IMR-90 (cell line): ENCODE data around the gene PALM2AKAP2. TPM values are rescaled to one million over a fixed set of nuclear protein-coding genes. Genes with fewer than 3 reads are reported as not detected.

Source experiments
- ATAC-seq: fragments of 200-7000 bp; cut with Tn5 transposase; 2 replicates; pipeline ENCODE4 v1.9.1; 2020; ENCODE audit warnings: low read depth, mild to moderate bottlenecking, moderate library complexity
- BruUV-seq: library from RNA; stranded (reverse); fragments of 400-500 nt; replicated peaks from 2 replicates; lab custom pipeline; 2021; lab: Mats Ljungman, UMichigan
- CTCF ChIA-PET: fragments of 300-600 bp; formaldehyde crosslinking; extraction: SDS; loops from one replicate; lab custom pipeline; 2021; ENCODE audit warnings: antibody characterized with exemption; lab: Yijun Ruan, JAX
- POLR2A ChIA-PET: fragments of 300-600 bp; sonication (Branson Sonifier 250); formaldehyde crosslinking; loops from one replicate; lab custom pipeline; 2022; ENCODE audit warnings: antibody characterized with exemption; ENCODE audit not compliant: unreplicated experiment; lab: Charles Lee
- DNase-seq: peaks from one replicate; pipeline ENCODE4 v3.0.0; 2013
- H2AFZ ChIP-seq: replicated peaks from 2 replicates; pipeline ENCODE3; 2013; ENCODE audit warnings: low read length, mild to moderate bottlenecking; ENCODE audit not compliant: poor library complexity
- H2AK5ac ChIP-seq: 2 replicates; pipeline ENCODE4 v1.6.1; 2013; ENCODE audit warnings: low read depth, low read length, inconsistent platforms
- H2AK9ac ChIP-seq: replicated peaks from 2 replicates; pipeline ENCODE3; 2013; ENCODE audit warnings: mild to moderate bottlenecking, low read depth, low read length, moderate library complexity; ENCODE audit not compliant: poor library complexity
- H2BK120ac ChIP-seq: 2 replicates; pipeline ENCODE4 v1.6.1; 2013; ENCODE audit warnings: low read depth, low read length, inconsistent platforms
- H2BK15ac ChIP-seq: 3 replicates; pipeline ENCODE4 v1.6.1; 2013; ENCODE audit warnings: low read depth, low read length, inconsistent platforms
- H2BK20ac ChIP-seq: 2 replicates; pipeline ENCODE4 v1.6.1; 2013; ENCODE audit warnings: low read depth, mild to moderate bottlenecking, inconsistent platforms, low read length, moderate library complexity
- H2BK5ac ChIP-seq: 2 replicates; pipeline ENCODE4 v1.6.1; 2013; ENCODE audit warnings: mild to moderate bottlenecking, low read depth, low read length, inconsistent platforms; ENCODE audit not compliant: poor library complexity, severe bottlenecking
- H3K14ac ChIP-seq: replicated peaks from 2 replicates; pipeline ENCODE4 v1.6.1; 2013; ENCODE audit warnings: low read depth, low read length, inconsistent platforms
- H3K18ac ChIP-seq: 2 replicates; pipeline ENCODE4 v1.6.1; 2013; ENCODE audit warnings: low read depth, low read length, control low read depth
- H3K23ac ChIP-seq: 2 replicates; pipeline ENCODE4 v1.6.1; 2013; ENCODE audit warnings: low read depth, low read length, inconsistent platforms
- H3K27ac ChIP-seq: 2 replicates; pipeline ENCODE4 v1.5.1; 2013; ENCODE audit warnings: mild to moderate bottlenecking, control low read depth, low read length; ENCODE audit not compliant: insufficient read depth
- H3K27me3 ChIP-seq: 2 replicates; pipeline ENCODE4 v1.6.1; 2013; ENCODE audit warnings: low read length; ENCODE audit not compliant: control insufficient read depth, insufficient read depth
- H3K36me3 ChIP-seq: 2 replicates; pipeline ENCODE4 v1.6.1; 2013; ENCODE audit warnings: low read length, mixed read lengths; ENCODE audit not compliant: control insufficient read depth, insufficient read depth
- H3K4ac ChIP-seq: 2 replicates; pipeline ENCODE4 v1.6.1; 2013; ENCODE audit warnings: low read depth, low read length, inconsistent platforms
- H3K4me1 ChIP-seq: 2 replicates; pipeline ENCODE4 v1.6.1; 2013; ENCODE audit warnings: low read length, mixed read lengths; ENCODE audit not compliant: control insufficient read depth, insufficient read depth
- H3K4me2 ChIP-seq: 2 replicates; pipeline ENCODE4 v1.6.1; 2013; ENCODE audit warnings: low read depth, mild to moderate bottlenecking, control low read depth, low read length, moderate library complexity
- H3K4me3 ChIP-seq: 2 replicates; pipeline ENCODE4 v1.5.1; 2013; ENCODE audit warnings: low read depth, mild to moderate bottlenecking, control low read depth, low read length, moderate library complexity; ENCODE audit not compliant: insufficient read depth
- H3K56ac ChIP-seq: 2 replicates; pipeline ENCODE4 v1.6.1; 2013; ENCODE audit warnings: low read length, inconsistent platforms; ENCODE audit not compliant: insufficient read depth; ENCODE audit errors: extremely low read depth
- H3K79me1 ChIP-seq, 2 experiments: 2 replicates each; pipeline ENCODE4 v1.6.1; 2013; ENCODE audit warnings: low read length in 2 of 2, inconsistent platforms in 1 of 2, low read depth in 1 of 2
- H3K9ac ChIP-seq: 2 replicates; pipeline ENCODE4 v1.6.1; 2013; ENCODE audit warnings: low read depth, low read length, control low read depth
- H3K9me1 ChIP-seq: 2 replicates; pipeline ENCODE4 v1.6.1; 2013; ENCODE audit warnings: low read length, inconsistent platforms; ENCODE audit not compliant: insufficient read depth
- H3K9me3 ChIP-seq: 2 replicates; pipeline ENCODE4 v1.6.1; 2013; ENCODE audit warnings: low read length; ENCODE audit not compliant: control insufficient read depth, insufficient read depth
- H4K20me1 ChIP-seq: 2 replicates; pipeline ENCODE4 v1.6.1; 2013; ENCODE audit warnings: low read length, inconsistent platforms; ENCODE audit not compliant: insufficient read depth
- H4K5ac ChIP-seq: 2 replicates; pipeline ENCODE4 v1.6.1; 2013; ENCODE audit warnings: mild to moderate bottlenecking, low read depth, low read length, control low read depth
- H4K8ac ChIP-seq, 2 experiments: 2 replicates each; pipeline ENCODE4 v1.6.1; 2013; ENCODE audit warnings: low read depth in 2 of 2, low read length in 2 of 2, control low read depth in 1 of 2, inconsistent platforms in 1 of 2
- H4K91ac ChIP-seq: 2 replicates; pipeline ENCODE4 v1.6.1; 2013; ENCODE audit warnings: low read depth, low read length, inconsistent platforms; ENCODE audit not compliant: insufficient read depth
- BHLHE40 ChIP-seq: fragments of 150-350 bp; IDR thresholded peaks from 2 replicates; pipeline ENCODE4 v1.6.1; 2016; ENCODE audit warnings: mild to moderate bottlenecking, low read depth, low read length
- CHD1 ChIP-seq: IDR thresholded peaks from 2 replicates; pipeline ENCODE4 v1.6.1; 2012; ENCODE audit warnings: low read depth, low read length, improper control_type of control experiment
- ELK1 ChIP-seq: fragments of 150-350 bp; IDR thresholded peaks from 2 replicates; pipeline ENCODE4 v1.6.1; 2016; ENCODE audit warnings: low read depth, mild to moderate bottlenecking, low read length, moderate library complexity, borderline replicate concordance
- FOS ChIP-seq: fragments of 150-350 bp; IDR thresholded peaks from 2 replicates; pipeline ENCODE4 v1.6.1; 2016; ENCODE audit warnings: low read depth, low read length
- MAZ ChIP-seq: IDR thresholded peaks from 2 replicates; pipeline ENCODE4 v1.6.1; 2012; ENCODE audit warnings: low read depth, mild to moderate bottlenecking, low read length, improper control_type of control experiment, moderate library complexity, borderline replicate concordance
- MXI1 ChIP-seq: IDR thresholded peaks from 2 replicates; pipeline ENCODE4 v1.6.1; 2012; ENCODE audit warnings: low read depth, mild to moderate bottlenecking, low read length, moderate library complexity, borderline replicate concordance
- RAD21 ChIP-seq: IDR thresholded peaks from 2 replicates; pipeline ENCODE4 v1.6.1; 2012; ENCODE audit warnings: low read length, improper control_type of control experiment
- RFX5 ChIP-seq: IDR thresholded peaks from 2 replicates; pipeline ENCODE4 v1.8.0; 2012; ENCODE audit warnings: low read depth, mild to moderate bottlenecking, low read length, moderate library complexity
- SMC3 ChIP-seq: fragments of 150-350 bp; IDR thresholded peaks from 2 replicates; pipeline ENCODE4 v1.6.1; 2016; ENCODE audit warnings: low read depth, mild to moderate bottlenecking, antibody characterized with exemption, low read length, moderate library complexity
- USF2 ChIP-seq: fragments of 150-350 bp; IDR thresholded peaks from 2 replicates; pipeline ENCODE4 v1.6.1; 2017; ENCODE audit warnings: mild to moderate bottlenecking, antibody characterized with exemption, low read length, low read depth
- WGBS, 2 experiments: methylation state at CpG; one replicate each; pipeline versions ENCODE4 v1.1.5 to v1.1.7; 2013; ENCODE audit warnings: missing lambda C conversion rate in 2 of 2; ENCODE audit not compliant: insufficient read length in 1 of 2; ENCODE audit errors: extremely low coverage in 2 of 2; 5-methylcytosine and 5-hydroxymethylcytosine counted together
- dilution Hi-C: fragments of 300-500 bp; cut with HindIII; formaldehyde crosslinking; loops from one replicate; pipeline ENCODE4 v1.14.3; 2018; ENCODE audit warnings: low sequenced_read_pairs; ENCODE audit not compliant: unreplicated experiment
- in situ Hi-C: fragments of 300-500 bp; cut with MboI; formaldehyde crosslinking; loops from 3 replicates; pipeline ENCODE4 v1.14.3; 2019; ENCODE audit warnings: low sequenced_read_pairs, inconsistent platforms, mixed read lengths
- intact Hi-C: fragments of 100-400 bp; cut with micrococcal nuclease; formaldehyde crosslinking; loops from 2 replicates; pipeline ENCODE4 v1.10.0; 2022
- polyA plus RNA-seq, 3 experiments: library from polyadenylated mRNA; depleted of rRNA; stranded (reverse); fragments of >200 nt; gene quantifications; 2 replicates each; pipeline ENCODE4 v1.2.3, GENCODE V29; 2012; ENCODE audit warnings: low replicate concordance in 1 of 3
- total RNA-seq: library from RNA; depleted of rRNA; stranded (reverse); fragments of >200 nt; gene quantifications from 2 replicates; pipeline ENCODE4 v1.2.3, GENCODE V29; 2012

The PALM2AKAP2 gene
- total and polyA plus RNA-seq, 2 of the 4 experiments (the other 2 are of a cell fraction): 3.2 to 14.2 TPM

- H3K23ac ChIP-seq: peak overlapping the region; percentile 91; the same call in 1 of the 2 replicates
- H2BK20ac ChIP-seq: peak overlapping the region; percentile 96
- H3K27ac ChIP-seq: peak overlapping the region; percentile 74; the same call in 1 of the 2 replicates
- H3K9ac ChIP-seq: no peak overlapping the region
- peak overlapping the region; percentile 72 for H2BK5ac ChIP-seq
- no peaks in the 10 kb centered on the region for H3K9me3 ChIP-seq
- H3K4me3 ChIP-seq: no peak overlapping the region
- H4K8ac ChIP-seq: peak overlapping the region; percentile 50 to 66; a peak in 2 of 4 replicates
- H4K5ac ChIP-seq: no peak overlapping the region
- CTCF ChIA-PET: interaction anchor here (0.8 kb wide), 1 partner anchor 88 kb away, joined by 3 read pairs; no protein-coding TSS in a partner anchor
- no peak for DNase-seq
- peaks cover 57 to 86% of the 10 kb centered on the region in 2 experiments for H3K79me1 ChIP-seq
- peak overlapping the region; percentile 95 for H3K14ac ChIP-seq
- peak overlapping the region; percentile 60 for H2AK9ac ChIP-seq
- H2AK5ac ChIP-seq: peak overlapping the region; percentile 98
- intact Hi-C loops: no loop called here
- H3K4me1 ChIP-seq: peaks cover 17% of the 10 kb centered on the region
- no peak for TF ChIP-seq MAZ
- TF ChIP-seq RFX5: no peak
- no peak for TF ChIP-seq CHD1
- no peak for TF ChIP-seq USF2
- no peak for TF ChIP-seq BHLHE40
- TF ChIP-seq ELK1: no peak
- no peak for TF ChIP-seq FOS
- TF ChIP-seq SMC3: no peak
- TF ChIP-seq MXI1: no peak
- no peak for TF ChIP-seq RAD21
- peaks cover 23% of the 10 kb centered on the region; the same call in 1 of the 2 replicates for H4K20me1 ChIP-seq
- H3K4ac ChIP-seq: peak overlapping the region; percentile 94
- no peak for ATAC-seq
- H3K56ac ChIP-seq: peak overlapping the region; percentile 20
- dilution Hi-C loops: no loop called here
- BruUV-seq: no TSS peak
- no CpG with 5 or more reads among the region's 3 CpGs for WGBS, 2 experiments
- H3K18ac ChIP-seq: peak overlapping the region; percentile 40; the same call in 1 of the 2 replicates
- peak overlapping the region; percentile 98; the same call in 2 of the 3 replicates for H2BK15ac ChIP-seq
- no peaks in the 10 kb centered on the region for H3K36me3 ChIP-seq
- H3K27me3 ChIP-seq: no peaks in the 10 kb centered on the region
- peak overlapping the region; percentile 95 for H2BK120ac ChIP-seq
- H4K91ac ChIP-seq: peak overlapping the region; percentile 83
- H3K9me1 ChIP-seq: peaks cover 41% of the 10 kb centered on the region
- peak overlapping the region; percentile 19 for H2AFZ ChIP-seq
- H3K4me2 ChIP-seq: no peak overlapping the region
- POLR2A ChIA-PET: interaction anchor here (0.6 kb wide), 1 partner anchor 8 kb away, joined by 3 read pairs; no protein-coding TSS in a partner anchor
- in situ Hi-C loops: no loop called here
Measured at GRCh38 chr9:109799141-109799540, 19.1 kb downstream of the PALM2AKAP2 start.
